IMR-90 (cell line): Measurements from ENCODE around the gene MCUB. TPM values are rescaled to one million over a fixed set of nuclear protein-coding genes. Genes with fewer than 3 reads are reported as not detected.
"Not testable (repeated sequence)": the region's sequence is repeated elsewhere in the genome, so short reads cannot be mapped to it uniquely, and the experiment has no call there.

Experiments
- ATAC-seq: fragments of 200-7000 bp; cut with Tn5 transposase; 2 replicates; pipeline ENCODE4 v1.9.1; 2020; ENCODE audit warnings: low read depth, mild to moderate bottlenecking, moderate library complexity
- BruUV-seq: library from RNA; stranded (reverse); fragments of 400-500 nt; replicated peaks from 2 replicates; lab custom pipeline; 2021; lab: Mats Ljungman, UMichigan
- CTCF ChIA-PET: fragments of 300-600 bp; formaldehyde crosslinking; extraction: SDS; loops from one replicate; lab custom pipeline; 2021; ENCODE audit warnings: antibody characterized with exemption; lab: Yijun Ruan, JAX
- POLR2A ChIA-PET: fragments of 300-600 bp; sonication (Branson Sonifier 250); formaldehyde crosslinking; loops from one replicate; lab custom pipeline; 2022; ENCODE audit warnings: antibody characterized with exemption; ENCODE audit not compliant: unreplicated experiment; lab: Charles Lee
- DNase-seq: peaks from one replicate; pipeline ENCODE4 v3.0.0; 2013
- H2AFZ ChIP-seq: replicated peaks from 2 replicates; pipeline ENCODE3; 2013; ENCODE audit warnings: low read length, mild to moderate bottlenecking; ENCODE audit not compliant: poor library complexity
- H2AK5ac ChIP-seq: 2 replicates; pipeline ENCODE4 v1.6.1; 2013; ENCODE audit warnings: low read depth, low read length, inconsistent platforms
- H2AK9ac ChIP-seq: replicated peaks from 2 replicates; pipeline ENCODE3; 2013; ENCODE audit warnings: mild to moderate bottlenecking, low read depth, low read length, moderate library complexity; ENCODE audit not compliant: poor library complexity
- H2BK120ac ChIP-seq: 2 replicates; pipeline ENCODE4 v1.6.1; 2013; ENCODE audit warnings: low read depth, low read length, inconsistent platforms
- H2BK15ac ChIP-seq: 3 replicates; pipeline ENCODE4 v1.6.1; 2013; ENCODE audit warnings: low read depth, low read length, inconsistent platforms
- H2BK20ac ChIP-seq: 2 replicates; pipeline ENCODE4 v1.6.1; 2013; ENCODE audit warnings: low read depth, mild to moderate bottlenecking, inconsistent platforms, low read length, moderate library complexity
- H2BK5ac ChIP-seq: 2 replicates; pipeline ENCODE4 v1.6.1; 2013; ENCODE audit warnings: mild to moderate bottlenecking, low read depth, low read length, inconsistent platforms; ENCODE audit not compliant: poor library complexity, severe bottlenecking
- H3K14ac ChIP-seq: replicated peaks from 2 replicates; pipeline ENCODE4 v1.6.1; 2013; ENCODE audit warnings: low read depth, low read length, inconsistent platforms
- H3K18ac ChIP-seq: 2 replicates; pipeline ENCODE4 v1.6.1; 2013; ENCODE audit warnings: low read depth, low read length, control low read depth
- H3K23ac ChIP-seq: 2 replicates; pipeline ENCODE4 v1.6.1; 2013; ENCODE audit warnings: low read depth, low read length, inconsistent platforms
- H3K27ac ChIP-seq: 2 replicates; pipeline ENCODE4 v1.5.1; 2013; ENCODE audit warnings: mild to moderate bottlenecking, control low read depth, low read length; ENCODE audit not compliant: insufficient read depth
- H3K27me3 ChIP-seq: 2 replicates; pipeline ENCODE4 v1.6.1; 2013; ENCODE audit warnings: low read length; ENCODE audit not compliant: control insufficient read depth, insufficient read depth
- H3K36me3 ChIP-seq: 2 replicates; pipeline ENCODE4 v1.6.1; 2013; ENCODE audit warnings: low read length, mixed read lengths; ENCODE audit not compliant: control insufficient read depth, insufficient read depth
- H3K4ac ChIP-seq: 2 replicates; pipeline ENCODE4 v1.6.1; 2013; ENCODE audit warnings: low read depth, low read length, inconsistent platforms
- H3K4me1 ChIP-seq: 2 replicates; pipeline ENCODE4 v1.6.1; 2013; ENCODE audit warnings: low read length, mixed read lengths; ENCODE audit not compliant: control insufficient read depth, insufficient read depth
- H3K4me2 ChIP-seq: 2 replicates; pipeline ENCODE4 v1.6.1; 2013; ENCODE audit warnings: low read depth, mild to moderate bottlenecking, control low read depth, low read length, moderate library complexity
- H3K4me3 ChIP-seq: 2 replicates; pipeline ENCODE4 v1.5.1; 2013; ENCODE audit warnings: low read depth, mild to moderate bottlenecking, control low read depth, low read length, moderate library complexity; ENCODE audit not compliant: insufficient read depth
- H3K56ac ChIP-seq: 2 replicates; pipeline ENCODE4 v1.6.1; 2013; ENCODE audit warnings: low read length, inconsistent platforms; ENCODE audit not compliant: insufficient read depth; ENCODE audit errors: extremely low read depth
- H3K79me1 ChIP-seq, 2 experiments: 2 replicates each; pipeline ENCODE4 v1.6.1; 2013; ENCODE audit warnings: low read length in 2 of 2, inconsistent platforms in 1 of 2, low read depth in 1 of 2
- H3K9ac ChIP-seq: 2 replicates; pipeline ENCODE4 v1.6.1; 2013; ENCODE audit warnings: low read depth, low read length, control low read depth
- H3K9me1 ChIP-seq: 2 replicates; pipeline ENCODE4 v1.6.1; 2013; ENCODE audit warnings: low read length, inconsistent platforms; ENCODE audit not compliant: insufficient read depth
- H3K9me3 ChIP-seq: 2 replicates; pipeline ENCODE4 v1.6.1; 2013; ENCODE audit warnings: low read length; ENCODE audit not compliant: control insufficient read depth, insufficient read depth
- H4K20me1 ChIP-seq: 2 replicates; pipeline ENCODE4 v1.6.1; 2013; ENCODE audit warnings: low read length, inconsistent platforms; ENCODE audit not compliant: insufficient read depth
- H4K5ac ChIP-seq: 2 replicates; pipeline ENCODE4 v1.6.1; 2013; ENCODE audit warnings: mild to moderate bottlenecking, low read depth, low read length, control low read depth
- H4K8ac ChIP-seq, 2 experiments: 2 replicates each; pipeline ENCODE4 v1.6.1; 2013; ENCODE audit warnings: low read depth in 2 of 2, low read length in 2 of 2, control low read depth in 1 of 2, inconsistent platforms in 1 of 2
- H4K91ac ChIP-seq: 2 replicates; pipeline ENCODE4 v1.6.1; 2013; ENCODE audit warnings: low read depth, low read length, inconsistent platforms; ENCODE audit not compliant: insufficient read depth
- RAD21 ChIP-seq: IDR thresholded peaks from 2 replicates; pipeline ENCODE4 v1.6.1; 2012; ENCODE audit warnings: low read length, improper control_type of control experiment
- WGBS, 2 experiments: methylation state at CpG; one replicate each; pipeline versions ENCODE4 v1.1.5 to v1.1.7; 2013; ENCODE audit warnings: missing lambda C conversion rate in 2 of 2; ENCODE audit not compliant: insufficient read length in 1 of 2; ENCODE audit errors: extremely low coverage in 2 of 2; 5-methylcytosine and 5-hydroxymethylcytosine counted together
- dilution Hi-C: fragments of 300-500 bp; cut with HindIII; formaldehyde crosslinking; loops from one replicate; pipeline ENCODE4 v1.14.3; 2018; ENCODE audit warnings: low sequenced_read_pairs; ENCODE audit not compliant: unreplicated experiment
- in situ Hi-C: fragments of 300-500 bp; cut with MboI; formaldehyde crosslinking; loops from 3 replicates; pipeline ENCODE4 v1.14.3; 2019; ENCODE audit warnings: low sequenced_read_pairs, inconsistent platforms, mixed read lengths
- intact Hi-C: fragments of 100-400 bp; cut with micrococcal nuclease; formaldehyde crosslinking; loops from 2 replicates; pipeline ENCODE4 v1.10.0; 2022
- polyA plus RNA-seq, 3 experiments: library from polyadenylated mRNA; depleted of rRNA; stranded (reverse); fragments of >200 nt; gene quantifications; 2 replicates each; pipeline ENCODE4 v1.2.3, GENCODE V29; 2012; ENCODE audit warnings: low replicate concordance in 1 of 3
- total RNA-seq: library from RNA; depleted of rRNA; stranded (reverse); fragments of >200 nt; gene quantifications from 2 replicates; pipeline ENCODE4 v1.2.3, GENCODE V29; 2012
- TF ChIP-seq, protein P1 (sequence below): fragments of 150-350 bp; IDR thresholded peaks from 2 replicates; pipeline ENCODE4 v1.6.1; 2017; ENCODE audit warnings: mild to moderate bottlenecking, antibody characterized with exemption, low read length, low read depth

The MCUB gene
- total and polyA plus RNA-seq, 2 of the 4 experiments (the other 2 are of a cell fraction) = 18.5 to 20.4 TPM

DNA sequence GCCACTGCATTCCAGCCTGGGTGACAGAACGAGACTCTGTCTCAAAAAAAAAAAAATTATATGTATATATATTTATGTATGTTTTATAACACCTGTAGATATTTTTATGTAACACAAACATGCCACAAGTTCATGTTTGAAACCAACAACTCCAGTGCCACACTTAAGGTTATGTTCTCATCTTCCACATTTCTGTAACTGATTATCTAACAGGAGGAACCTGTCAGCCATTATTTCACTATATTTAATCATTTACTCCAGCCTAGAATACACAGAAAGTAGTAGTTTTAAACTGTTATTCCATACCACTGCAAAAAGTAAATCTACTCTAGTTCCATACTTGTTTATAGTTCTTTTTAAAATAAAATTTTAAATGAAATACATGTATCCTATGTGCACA is 32.3 kb downstream of the MCUB start:
- H2AK5ac ChIP-seq = no peak overlapping the region
- no peak overlapping the region for H3K14ac ChIP-seq
- H3K4me3 ChIP-seq = no peak overlapping the region
- dilution Hi-C loops (no loop called here), in situ Hi-C loops (no loop called here), intact Hi-C loops (no loop called here)
- no peak overlapping the region for H4K8ac ChIP-seq
- WGBS, 2 experiments = no CpG with 5 or more reads among the region's 1 CpG
- ATAC-seq (no peak), DNase-seq (no peak)
- H3K79me1 ChIP-seq = peaks cover 2 to 4% of the 10 kb centered on the region in 2 experiments; a peak in 2 of 4 replicates
- no peak overlapping the region for H2BK120ac ChIP-seq
- TF ChIP-seq, protein P1, sequence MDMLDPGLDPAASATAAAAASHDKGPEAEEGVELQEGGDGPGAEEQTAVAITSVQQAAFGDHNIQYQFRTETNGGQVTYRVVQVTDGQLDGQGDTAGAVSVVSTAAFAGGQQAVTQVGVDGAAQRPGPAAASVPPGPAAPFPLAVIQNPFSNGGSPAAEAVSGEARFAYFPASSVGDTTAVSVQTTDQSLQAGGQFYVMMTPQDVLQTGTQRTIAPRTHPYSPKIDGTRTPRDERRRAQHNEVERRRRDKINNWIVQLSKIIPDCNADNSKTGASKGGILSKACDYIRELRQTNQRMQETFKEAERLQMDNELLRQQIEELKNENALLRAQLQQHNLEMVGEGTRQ = no peak
- no peak for TF ChIP-seq RAD21
- BruUV-seq = no TSS peak
- H3K23ac ChIP-seq = no peak overlapping the region
- peaks cover 1% of the 10 kb centered on the region; the same call in 1 of the 2 replicates for H3K4me1 ChIP-seq
- H4K20me1 ChIP-seq = no peaks in the 10 kb centered on the region
- H4K5ac ChIP-seq = no peak overlapping the region
- no peak overlapping the region for H3K56ac ChIP-seq
- H3K9me3 ChIP-seq = no peaks in the 10 kb centered on the region
- no peak overlapping the region for H3K27ac ChIP-seq
- H2AK9ac ChIP-seq = no peak overlapping the region
- ChIA-PET POLR2A (no interaction called here), CTCF (no interaction called here)
- H2BK5ac ChIP-seq = no peak overlapping the region
- H3K27me3 ChIP-seq = no peaks in the 10 kb centered on the region
- no peak overlapping the region for H4K91ac ChIP-seq
- H2BK20ac ChIP-seq = no peak overlapping the region
- H3K36me3 ChIP-seq = no peaks in the 10 kb centered on the region
- no peak overlapping the region for H2BK15ac ChIP-seq
- H3K9me1 ChIP-seq = no peaks in the 10 kb centered on the region
- H3K4me2 ChIP-seq = no peak overlapping the region
- no peak overlapping the region for H3K4ac ChIP-seq
- H2AFZ ChIP-seq = no peak overlapping the region
- no peak overlapping the region for H3K18ac ChIP-seq
- no peak overlapping the region for H3K9ac ChIP-seq

DNA sequence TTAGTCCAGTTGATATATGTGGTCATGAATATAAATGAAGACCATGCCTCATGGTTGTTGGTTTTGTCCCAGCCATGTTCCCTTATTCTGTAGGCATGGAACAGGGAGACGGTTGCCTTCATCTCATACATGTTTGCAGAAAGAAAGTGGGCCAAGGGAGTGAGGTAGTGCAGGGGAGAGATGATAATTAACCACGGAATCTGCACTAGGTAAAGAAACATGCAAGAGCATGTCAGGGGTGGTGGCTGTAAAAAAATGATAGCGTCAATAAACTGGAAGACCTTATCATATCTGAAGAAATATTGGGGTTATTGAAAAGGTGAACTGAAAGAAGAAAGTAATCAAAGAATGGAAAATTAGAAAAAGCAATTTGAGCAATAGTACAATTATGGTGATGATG is 35.1 kb downstream of the MCUB start:
- POLR2A ChIA-PET, H3K4me3 ChIP-seq, H3K4me2 ChIP-seq, H3K18ac ChIP-seq, H4K91ac ChIP-seq, H2BK120ac ChIP-seq, H3K79me1 ChIP-seq, H3K9me1 ChIP-seq, H3K9ac ChIP-seq, H4K5ac ChIP-seq, H4K20me1 ChIP-seq, H2AK5ac ChIP-seq, H3K27ac ChIP-seq, CTCF ChIA-PET, H3K4me1 ChIP-seq, in situ Hi-C loops, H3K14ac ChIP-seq, intact Hi-C loops, H3K9me3 ChIP-seq, H4K8ac ChIP-seq, H2BK15ac ChIP-seq, ATAC-seq, H2AK9ac ChIP-seq, H3K27me3 ChIP-seq, H2BK5ac ChIP-seq, H3K23ac ChIP-seq, H2AFZ ChIP-seq, H3K4ac ChIP-seq, BruUV-seq, H3K56ac ChIP-seq, dilution Hi-C loops, H3K36me3 ChIP-seq, DNase-seq, H2BK20ac ChIP-seq: not testable (repeated sequence)
- WGBS, 2 experiments = no CpG with 5 or more reads among the region's 3 CpGs
